ENCODE data around the gene PRKCQ.

DNA sequence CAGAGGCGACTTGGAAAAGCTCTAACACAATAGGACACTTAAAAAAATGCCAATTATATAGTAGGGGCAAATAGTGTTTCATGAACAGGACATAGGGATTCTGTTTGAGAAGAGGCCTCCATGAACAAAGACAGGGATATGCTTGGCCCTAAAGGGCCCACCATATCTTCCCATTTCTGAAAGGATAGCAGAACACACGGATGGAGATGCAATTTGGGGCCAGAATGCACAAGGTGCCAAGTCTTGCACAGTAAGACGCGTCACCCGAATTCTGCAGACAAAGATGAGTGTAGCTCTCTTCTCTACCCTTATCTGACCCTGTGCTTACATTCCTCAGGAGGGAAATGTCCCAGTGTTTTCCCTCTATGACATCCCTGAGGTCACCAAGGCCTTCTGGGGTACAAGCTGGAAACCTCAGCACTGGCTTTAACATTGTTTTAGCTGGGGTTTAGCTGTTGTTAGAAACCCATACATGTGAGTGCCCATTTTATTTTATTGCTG is 12.8 kb downstream of the PRKCQ start:
- TF ChIP-seq, protein P1, sequence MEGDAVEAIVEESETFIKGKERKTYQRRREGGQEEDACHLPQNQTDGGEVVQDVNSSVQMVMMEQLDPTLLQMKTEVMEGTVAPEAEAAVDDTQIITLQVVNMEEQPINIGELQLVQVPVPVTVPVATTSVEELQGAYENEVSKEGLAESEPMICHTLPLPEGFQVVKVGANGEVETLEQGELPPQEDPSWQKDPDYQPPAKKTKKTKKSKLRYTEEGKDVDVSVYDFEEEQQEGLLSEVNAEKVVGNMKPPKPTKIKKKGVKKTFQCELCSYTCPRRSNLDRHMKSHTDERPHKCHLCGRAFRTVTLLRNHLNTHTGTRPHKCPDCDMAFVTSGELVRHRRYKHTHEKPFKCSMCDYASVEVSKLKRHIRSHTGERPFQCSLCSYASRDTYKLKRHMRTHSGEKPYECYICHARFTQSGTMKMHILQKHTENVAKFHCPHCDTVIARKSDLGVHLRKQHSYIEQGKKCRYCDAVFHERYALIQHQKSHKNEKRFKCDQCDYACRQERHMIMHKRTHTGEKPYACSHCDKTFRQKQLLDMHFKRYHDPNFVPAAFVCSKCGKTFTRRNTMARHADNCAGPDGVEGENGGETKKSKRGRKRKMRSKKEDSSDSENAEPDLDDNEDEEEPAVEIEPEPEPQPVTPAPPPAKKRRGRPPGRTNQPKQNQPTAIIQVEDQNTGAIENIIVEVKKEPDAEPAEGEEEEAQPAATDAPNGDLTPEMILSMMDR (IDR thresholded peaks at IDR 0.05; ENCODE audit: low read depth, low read length) = no peak
- TF ChIP-seq POLR2A (IDR thresholded peaks at IDR 0.05; ENCODE audit: extremely low read depth, insufficient read length) = no peak
